Keratinocyte (primary cell): ENCODE data around the gene IL17RC. TPM values are rescaled to one million over a fixed set of nuclear protein-coding genes. Genes with fewer than 3 reads are reported as not detected.
"Not testable (repeated sequence)": the region's sequence is repeated elsewhere in the genome, so short reads cannot be mapped to it uniquely, and the experiment has no call there.

Source experiments
- DNase-seq: peaks from one replicate; pipeline ENCODE4 v3.0.0-alpha.2; 2011; ENCODE audit warnings: low read depth, missing footprints, low spot score
- FAIRE-seq: peaks from 2 replicates; lab custom pipeline; 2011; peaks lifted over from hg19 to GRCh38; lab: Jason Lieb, UNC
- H2AFZ ChIP-seq: 2 replicates; pipeline ENCODE4 v1.6.0; 2012; ENCODE audit warnings: low read length, control low read depth, inconsistent platforms; ENCODE audit not compliant: control insufficient read depth
- H3K27ac ChIP-seq: 2 replicates; pipeline ENCODE4 v1.5.1; 2011; ENCODE audit warnings: low read length; ENCODE audit not compliant: control insufficient read depth, insufficient read depth
- H3K27me3 ChIP-seq: 3 replicates; pipeline ENCODE4 v1.6.0; 2011; ENCODE audit warnings: low read length; ENCODE audit not compliant: control insufficient read depth, insufficient read depth; ENCODE audit errors: extremely low read depth
- H3K36me3 ChIP-seq, 2 experiments: 2 replicates in 1 of 2; 3 replicates in 1 of 2; pipeline ENCODE4 v1.5.1; 2011; ENCODE audit warnings: low read length in 2 of 2, mild to moderate bottlenecking in 1 of 2; ENCODE audit not compliant: control insufficient read depth in 2 of 2, insufficient read depth in 2 of 2; ENCODE audit errors: extremely low read depth in 1 of 2
- H3K4me1 ChIP-seq: 3 replicates; pipeline ENCODE4 v1.5.1; 2011; ENCODE audit warnings: low read length; ENCODE audit not compliant: control insufficient read depth, insufficient read depth; ENCODE audit errors: extremely low read depth
- H3K4me2 ChIP-seq: 3 replicates; pipeline ENCODE4 v1.6.0; 2011; ENCODE audit warnings: low read depth, low read length; ENCODE audit not compliant: control insufficient read depth, insufficient read depth; ENCODE audit errors: extremely low read depth
- H3K4me3 ChIP-seq, 3 experiments: fragments of 200-600 bp in 1 of 3; sonication (generic) in 1 of 3; 2 replicates in 2 of 3; 3 replicates in 1 of 3; pipeline ENCODE4 v1.5.1; 2011 to 2016; ENCODE audit warnings: low read length in 3 of 3, mild to moderate bottlenecking in 3 of 3, control low read depth in 2 of 3, inconsistent platforms in 1 of 3, low read depth in 1 of 3, mixed read lengths in 1 of 3, mixed run types in 1 of 3, moderate library complexity in 1 of 3; ENCODE audit not compliant: control insufficient read depth in 2 of 3, insufficient read depth in 2 of 3; ENCODE audit errors: extremely low read depth in 1 of 3
- H3K79me2 ChIP-seq: 2 replicates; pipeline ENCODE4 v1.6.0; 2012; ENCODE audit warnings: low read length; ENCODE audit not compliant: control insufficient read depth, insufficient read depth
- H3K9ac ChIP-seq: 3 replicates; pipeline ENCODE4 v1.6.0; 2011; ENCODE audit warnings: low read length; ENCODE audit not compliant: control insufficient read depth, insufficient read depth; ENCODE audit errors: extremely low read depth
- H3K9me1 ChIP-seq: 3 replicates; pipeline ENCODE4 v1.6.0; 2011; ENCODE audit warnings: low read length; ENCODE audit not compliant: control insufficient read depth, insufficient read depth; ENCODE audit errors: extremely low read depth
- H3K9me3 ChIP-seq: 2 replicates; pipeline ENCODE4 v1.5.1; 2012; ENCODE audit warnings: low read depth, low read length; ENCODE audit not compliant: control insufficient read depth
- H4K20me1 ChIP-seq: 3 replicates; pipeline ENCODE4 v1.6.0; 2011; ENCODE audit warnings: low read length; ENCODE audit not compliant: control insufficient read depth, insufficient read depth; ENCODE audit errors: extremely low read depth
- EZH2 ChIP-seq: IDR thresholded peaks from one replicate; pipeline ENCODE4 v1.6.1; 2012; ENCODE audit warnings: inconsistent platforms, mild to moderate bottlenecking, low read length, moderate library complexity
- dilution Hi-C: fragments of 300-500 bp; cut with MboI; formaldehyde crosslinking; loops from one replicate; pipeline ENCODE4 v1.7.0; 2020; ENCODE audit warnings: low sequenced_read_pairs; ENCODE audit not compliant: extremely low pct_ligation_motif_present
- polyA plus RNA-seq, 5 experiments: library from polyadenylated mRNA; depleted of rRNA in 3 of 5; stranded (reverse) in 3 of 5; stranded (forward) in 1 of 5; unstranded in 1 of 5; fragments of >200 nt; gene quantifications; 1 replicate in 1 of 5; 2 replicates in 3 of 5; 3 replicates in 1 of 5; pipeline versions ENCODE4 v1.2.1 to v1.2.3, GENCODE V29; 2011 to 2012; ENCODE audit warnings: missing spikeins in 2 of 5, low read depth in 1 of 5, low replicate concordance in 1 of 5
- TF ChIP-seq, protein P1 (sequence below), 3 experiments: IDR thresholded peaks in 1 of 3; conservative IDR thresholded peaks in 1 of 3; optimal IDR thresholded peaks in 1 of 3; 2 replicates in 2 of 3; 3 replicates in 1 of 3; pipeline versions ENCODE3 to v1.5.1; 2011; ENCODE audit warnings: low read length in 3 of 3, mild to moderate bottlenecking in 3 of 3, moderate library complexity in 2 of 3, control low read depth in 1 of 3, inconsistent platforms in 1 of 3; ENCODE audit not compliant: insufficient read depth in 2 of 3; ENCODE audit errors: extremely low read depth in 1 of 3

Gene IL17RC
- polyA plus RNA-seq, 1 donor (not counting 4 experiments of a cell fraction or from before 2014, with no cell fraction given), result 6.3 TPM

DNA sequence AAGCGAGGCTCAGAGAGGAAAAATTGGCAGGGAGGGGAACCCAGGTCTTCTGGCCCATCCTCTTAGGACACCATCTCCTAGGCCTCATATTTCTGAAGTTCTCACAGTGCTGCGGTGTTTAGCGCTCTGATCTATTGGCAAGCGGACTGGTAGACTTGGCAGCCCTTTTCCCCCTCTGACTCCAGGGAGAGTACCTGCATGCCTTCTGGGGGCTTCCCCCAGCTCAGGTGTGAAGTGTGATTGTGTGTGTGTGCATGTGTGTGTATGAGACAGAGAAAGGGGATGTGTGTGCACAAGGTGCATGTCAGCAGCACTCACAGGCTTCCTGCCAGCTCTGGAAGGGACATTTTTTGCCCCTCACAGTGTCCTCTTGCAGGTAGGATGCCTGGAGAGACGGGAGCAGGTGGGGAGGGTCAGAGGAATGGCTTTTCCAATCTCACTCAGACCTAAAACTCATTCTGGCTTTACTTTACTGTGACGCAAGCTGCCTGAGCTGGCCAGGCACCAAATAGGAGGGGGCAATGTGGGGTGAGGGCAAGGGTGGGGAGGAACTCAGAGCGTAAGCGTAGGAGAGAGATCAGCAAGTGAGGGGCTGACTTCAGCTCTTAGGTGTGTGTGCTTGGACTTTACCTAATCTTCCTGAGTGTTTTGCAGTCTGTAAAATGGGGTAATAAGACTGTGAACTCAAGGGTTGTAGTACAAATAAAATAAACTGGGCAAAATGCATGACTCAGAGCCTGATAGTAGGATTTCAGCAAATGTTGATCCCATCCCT is 18.2 kb upstream of the IL17RC start:
- H3K79me2 ChIP-seq, result no peaks in the 10 kb centered on the region
- no peak overlapping the region for H3K4me3 ChIP-seq
- no peak for DNase-seq

DNA sequence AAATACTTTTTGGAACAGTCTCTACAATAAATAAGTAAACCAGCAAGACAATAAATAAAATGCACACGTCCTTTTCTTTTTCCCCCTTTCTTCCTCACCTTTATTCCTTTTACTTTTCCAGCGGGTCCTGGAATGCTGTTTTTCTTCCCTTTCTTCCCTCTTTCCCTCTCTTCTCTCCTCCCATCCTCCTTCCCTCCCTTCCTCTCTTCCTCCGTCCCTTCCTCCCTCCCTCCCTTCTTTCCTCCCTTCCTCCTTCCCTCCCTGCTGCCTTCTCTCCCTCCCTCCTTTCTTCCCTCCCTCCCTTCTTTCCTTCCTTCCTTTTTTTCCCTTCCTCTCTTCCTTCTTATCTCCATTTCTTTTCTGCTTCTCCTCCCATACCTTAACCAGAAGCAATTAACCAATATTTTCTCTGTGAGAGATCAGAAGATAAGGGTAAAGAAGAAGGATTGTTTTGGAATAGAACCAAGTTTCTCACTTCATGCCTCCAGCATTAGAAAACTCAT is 17.6 kb upstream of the IL17RC start:
- peaks cover 50% of the 10 kb centered on the region for H3K4me1 ChIP-seq
- FAIRE-seq, result no peak
- dilution Hi-C loops, result no loop called here

More for the DNA sequence above, 18.2 kb upstream of the IL17RC start:
- Histone ChIP-seq H3K9me3 (no peaks in the 10 kb centered on the region), H3K9ac (no peak overlapping the region), H2AFZ (no peak overlapping the region), H3K27me3 (no peaks in the 10 kb centered on the region), H3K4me2 (peak overlapping the region; percentile 33), H3K36me3 (peaks cover 0 to 4% of the 10 kb centered on the region in 2 experiments), H3K9me1 (peaks cover 7% of the 10 kb centered on the region), H3K27ac (peak overlapping the region; percentile 27), H4K20me1 (no peaks in the 10 kb centered on the region), H3K4me1 (peaks cover 53% of the 10 kb centered on the region)
- dilution Hi-C loops, result no loop called here
- TF ChIP-seq EZH2, result no peak
- TF ChIP-seq, protein P1, sequence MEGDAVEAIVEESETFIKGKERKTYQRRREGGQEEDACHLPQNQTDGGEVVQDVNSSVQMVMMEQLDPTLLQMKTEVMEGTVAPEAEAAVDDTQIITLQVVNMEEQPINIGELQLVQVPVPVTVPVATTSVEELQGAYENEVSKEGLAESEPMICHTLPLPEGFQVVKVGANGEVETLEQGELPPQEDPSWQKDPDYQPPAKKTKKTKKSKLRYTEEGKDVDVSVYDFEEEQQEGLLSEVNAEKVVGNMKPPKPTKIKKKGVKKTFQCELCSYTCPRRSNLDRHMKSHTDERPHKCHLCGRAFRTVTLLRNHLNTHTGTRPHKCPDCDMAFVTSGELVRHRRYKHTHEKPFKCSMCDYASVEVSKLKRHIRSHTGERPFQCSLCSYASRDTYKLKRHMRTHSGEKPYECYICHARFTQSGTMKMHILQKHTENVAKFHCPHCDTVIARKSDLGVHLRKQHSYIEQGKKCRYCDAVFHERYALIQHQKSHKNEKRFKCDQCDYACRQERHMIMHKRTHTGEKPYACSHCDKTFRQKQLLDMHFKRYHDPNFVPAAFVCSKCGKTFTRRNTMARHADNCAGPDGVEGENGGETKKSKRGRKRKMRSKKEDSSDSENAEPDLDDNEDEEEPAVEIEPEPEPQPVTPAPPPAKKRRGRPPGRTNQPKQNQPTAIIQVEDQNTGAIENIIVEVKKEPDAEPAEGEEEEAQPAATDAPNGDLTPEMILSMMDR (optimal IDR thresholded peaks at IDR 0.05 in 1 of 3, IDR thresholded peaks at IDR 0.05 in 1 of 3, conservative IDR thresholded peaks at IDR 0.05 in 1 of 3; ENCODE audit: extremely low read depth in 1 of 3, insufficient read depth in 2 of 3, low read length in 3 of 3), result no peak
- no peak for FAIRE-seq

DNA sequence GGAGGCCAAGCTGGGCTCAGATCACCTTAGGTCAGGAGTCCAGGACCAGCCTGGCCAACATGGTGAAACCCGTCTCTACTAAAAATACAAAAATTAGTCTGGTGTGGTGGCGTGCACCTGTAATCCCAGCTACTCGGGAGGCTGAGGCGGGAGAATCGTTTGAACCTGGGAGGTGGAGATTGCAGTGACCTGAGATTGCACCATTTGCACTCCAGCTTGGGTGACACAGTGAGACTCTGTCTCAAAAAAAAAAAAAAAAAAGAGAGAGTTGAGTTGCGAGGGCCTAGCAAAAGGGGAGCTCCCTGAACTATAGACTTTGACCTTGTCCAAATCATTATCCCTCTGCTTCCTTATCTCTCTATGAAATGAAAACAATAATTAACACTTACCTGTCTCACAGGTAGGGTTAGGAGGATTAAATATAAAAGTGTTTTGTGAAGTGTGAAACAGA is 15.9 kb upstream of the IL17RC start:
- dilution Hi-C loops, H3K4me3 ChIP-seq, H3K27ac ChIP-seq, H4K20me1 ChIP-seq, H3K9me3 ChIP-seq, H3K36me3 ChIP-seq, H3K79me2 ChIP-seq, DNase-seq, H3K4me2 ChIP-seq, H3K9ac ChIP-seq, H3K27me3 ChIP-seq, FAIRE-seq, H2AFZ ChIP-seq, H3K9me1 ChIP-seq: not testable (repeated sequence)
- H3K4me1 ChIP-seq, result peaks cover 47% of the 10 kb centered on the region

More for the DNA sequence above, 17.6 kb upstream of the IL17RC start:
- peaks cover 0 to 4% of the 10 kb centered on the region in 2 experiments for H3K36me3 ChIP-seq
- no peak for TF ChIP-seq EZH2
- TF ChIP-seq, protein P1 (optimal IDR thresholded peaks at IDR 0.05 in 1 of 3, IDR thresholded peaks at IDR 0.05 in 1 of 3, conservative IDR thresholded peaks at IDR 0.05 in 1 of 3; ENCODE audit: extremely low read depth in 1 of 3, insufficient read depth in 2 of 3, low read length in 3 of 3), result no peak
- peak overlapping the region; percentile 6 for H3K9ac ChIP-seq
- peaks cover 7% of the 10 kb centered on the region for H3K9me1 ChIP-seq
- H3K27me3 ChIP-seq, result no peaks in the 10 kb centered on the region
- no peak overlapping the region for H3K4me3 ChIP-seq
- H3K4me2 ChIP-seq, result peak overlapping the region; percentile 30
- no peaks in the 10 kb centered on the region for H3K9me3 ChIP-seq
- peak overlapping the region; percentile 15 for H3K27ac ChIP-seq
- H2AFZ ChIP-seq, result no peak overlapping the region
- DNase-seq, result no peak
- no peaks in the 10 kb centered on the region for H4K20me1 ChIP-seq
- H3K79me2 ChIP-seq, result no peaks in the 10 kb centered on the region
